Activated naive CD4-positive, alpha-beta T cell treated with anti-CD3 and anti-CD28 coated beads, Interleukin-2, amount 50 U/mL, for 72 hours (primary cell): ENCODE results near the gene EIPR1. TPM values are rescaled to one million over a fixed set of nuclear protein-coding genes. Genes with fewer than 3 reads are reported as not detected.
A peak's percentile ranks its signal among the peaks of the same experiment; 100 is the strongest.

Source experiments
- ATAC-seq, 2 donors: fragments of 150-1000 bp; cut with Tn5 transposase; 2 replicates each; pipeline ENCODE4 v1.10.0; 2021; ENCODE audit warnings: mild to moderate bottlenecking in 2 of 2, moderate library complexity in 2 of 2
- DNase-seq, 2 donors: peaks; one replicate each; pipeline ENCODE4 v3.0.0; 2021 to 2022; ENCODE audit warnings: low spot score in 2 of 2
- H3K27ac Mint-ChIP-seq, 2 donors: one replicate each; pipeline ENCODE4 v1.8.0; 2022; ENCODE audit warnings: mild to moderate bottlenecking in 2 of 2, mixed read lengths in 2 of 2
- H3K36me3 Mint-ChIP-seq, 2 donors: one replicate each; pipeline ENCODE4 v1.8.0; 2022; ENCODE audit warnings: mixed read lengths in 2 of 2
- H3K9me3 Mint-ChIP-seq, 2 donors: one replicate each; pipeline ENCODE4 v1.8.0; 2022; ENCODE audit warnings: mixed read lengths in 2 of 2
- total RNA-seq, 2 donors: library from RNA; stranded (reverse); gene quantifications; one replicate each; pipeline ENCODE4 v1.2.3, GENCODE V29; 2022

The EIPR1 gene
- total RNA-seq = 10 to 100 TPM; 28.0 to 43.6 TPM

- DNase-seq (peak; percentile 89 to 97), ATAC-seq (peak; percentile 87 to 89)
- H3K9me3 Mint-ChIP-seq = peaks cover 0 to 4% of the 10 kb centered on the region in 2 donors
- peaks cover 5 to 14% of the 10 kb centered on the region in 2 donors for H3K36me3 Mint-ChIP-seq
- peak within 1 kb of the TSS; percentile 97 to 98 for H3K27ac Mint-ChIP-seq
These were observed at the start of gene EIPR1 for GRCh38 chr2:3377612-3378432. Gene EIPR1 (minus strand): TSS chr2:3377818. CDS start chr2:3377689, 129 bp downstream.

GRCh38 chr2:3427272-3427671 is 49.7 kb upstream of the EIPR1 start:
- Mint-ChIP-seq H3K36me3 (peaks cover 6 to 14% of the 10 kb centered on the region in 2 donors), H3K27ac (peak overlapping the region in 1 of 2 donors; percentile 62), H3K9me3 (no peaks in the 10 kb centered on the region)
- DNase-seq = no peak
- ATAC-seq = peak in 1 of 2 donors; percentile 22

GRCh38 chr2:3426615-3427014 is 49.0 kb upstream of the EIPR1 start:
- ATAC-seq = no peak
- Mint-ChIP-seq H3K27ac (peak overlapping the region in 1 of 2 donors; percentile 62), H3K36me3 (peaks cover 6 to 14% of the 10 kb centered on the region in 2 donors), H3K9me3 (no peaks in the 10 kb centered on the region)
- no peak for DNase-seq

GRCh38 chr2:3424171-3424795 is 46.7 kb upstream of the EIPR1 start:
- no peak overlapping the region for H3K27ac Mint-ChIP-seq
- H3K36me3 Mint-ChIP-seq = peaks cover 6 to 14% of the 10 kb centered on the region in 2 donors
- no peaks in the 10 kb centered on the region for H3K9me3 Mint-ChIP-seq

GRCh38 chr2:3423492-3424170 is 46.0 kb upstream of the EIPR1 start:
- H3K27ac Mint-ChIP-seq = no peak overlapping the region
- ATAC-seq = peak; percentile 72 to 73
- H3K36me3 Mint-ChIP-seq = peaks cover 6 to 14% of the 10 kb centered on the region in 2 donors

More at GRCh38 chr2:3424171-3424795, 46.7 kb upstream of the EIPR1 start:
- ATAC-seq (peak in 1 of 2 donors; percentile 13), DNase-seq (no peak)

GRCh38 chr2:3422161-3422779 is 44.7 kb upstream of the EIPR1 start:
- no peaks in the 10 kb centered on the region for H3K9me3 Mint-ChIP-seq
- no peak for ATAC-seq
- H3K36me3 Mint-ChIP-seq = peaks cover 6 to 14% of the 10 kb centered on the region in 2 donors
- no peak for DNase-seq
- H3K27ac Mint-ChIP-seq = no peak overlapping the region

More at GRCh38 chr2:3423492-3424170, 46.0 kb upstream of the EIPR1 start:
- peak; percentile 71 to 90 for DNase-seq
- H3K9me3 Mint-ChIP-seq = no peaks in the 10 kb centered on the region

GRCh38 chr2:3421580-3421979 is 44.0 kb upstream of the EIPR1 start:
- DNase-seq = no peak

GRCh38 chr2:3420769-3421397 is 43.3 kb upstream of the EIPR1 start:
- DNase-seq (no peak), ATAC-seq (no peak)
- Mint-ChIP-seq H3K36me3 (peaks cover 6 to 14% of the 10 kb centered on the region in 2 donors), H3K27ac (no peak overlapping the region), H3K9me3 (no peaks in the 10 kb centered on the region)

More at GRCh38 chr2:3421580-3421979, 44.0 kb upstream of the EIPR1 start:
- Mint-ChIP-seq H3K36me3 (peaks cover 6 to 14% of the 10 kb centered on the region in 2 donors), H3K27ac (no peak overlapping the region), H3K9me3 (no peaks in the 10 kb centered on the region)
- ATAC-seq = no peak

GRCh38 chr2:3420076-3420768 is 42.6 kb upstream of the EIPR1 start:
- no peak overlapping the region for H3K27ac Mint-ChIP-seq
- H3K9me3 Mint-ChIP-seq = no peaks in the 10 kb centered on the region
- H3K36me3 Mint-ChIP-seq = peaks cover 6 to 14% of the 10 kb centered on the region in 2 donors
- ATAC-seq (no peak), DNase-seq (no peak)

- H3K9me3 Mint-ChIP-seq = no peaks in the 10 kb centered on the region
- DNase-seq = no peak
- ATAC-seq = no peak
- peak overlapping the region; percentile 19 to 56 for H3K27ac Mint-ChIP-seq
- peaks cover 4% of the 10 kb centered on the region in 2 donors for H3K36me3 Mint-ChIP-seq
These were observed 41.3 kb upstream of the EIPR1 start for GRCh38 chr2:3418766-3419404.

- Mint-ChIP-seq H3K27ac (peak overlapping the region in 1 of 2 donors; percentile 60), H3K9me3 (no peaks in the 10 kb centered on the region), H3K36me3 (no peaks in the 10 kb centered on the region)
- ATAC-seq (no peak), DNase-seq (no peak)
These were observed 36.7 kb upstream of the EIPR1 start for GRCh38 chr2:3414133-3414860.

GRCh38 chr2:3413697-3414096 is 36.1 kb upstream of the EIPR1 start:
- DNase-seq (no peak), ATAC-seq (no peak)
- no peaks in the 10 kb centered on the region for H3K9me3 Mint-ChIP-seq
- H3K27ac Mint-ChIP-seq = no peak overlapping the region
- no peaks in the 10 kb centered on the region for H3K36me3 Mint-ChIP-seq

- peaks cover 0 to 4% of the 10 kb centered on the region in 2 donors for H3K36me3 Mint-ChIP-seq
- ATAC-seq (no peak), DNase-seq (no peak)
- no peak overlapping the region for H3K27ac Mint-ChIP-seq
- no peaks in the 10 kb centered on the region for H3K9me3 Mint-ChIP-seq
These were observed 33.5 kb upstream of the EIPR1 start for GRCh38 chr2:3411103-3411502.

- DNase-seq = no peak
- H3K36me3 Mint-ChIP-seq = peaks cover 0 to 6% of the 10 kb centered on the region in 2 donors
- no peaks in the 10 kb centered on the region for H3K9me3 Mint-ChIP-seq
- ATAC-seq = no peak
- no peak overlapping the region for H3K27ac Mint-ChIP-seq
These were observed 32.1 kb upstream of the EIPR1 start for GRCh38 chr2:3409627-3410170.
